Activated CD8-positive, alpha-beta T cell treated with anti-CD3 and anti-CD28 coated beads, Interleukin-2, amount 10 ng/mL, durations not matched to agents 7 days and 5 days (primary cell): ENCODE results near the gene TOM1. TPM values are rescaled to one million over a fixed set of nuclear protein-coding genes. Genes with fewer than 3 reads are reported as not detected.
A peak's percentile ranks its signal among the peaks of the same experiment; 100 is the strongest.

Experiments used
- ATAC-seq: fragments of 150-1000 bp; cut with Tn5 transposase; one replicate; pipeline ENCODE4 v1.10.0; 2021; ENCODE audit warnings: moderate library complexity
- CTCF ChIA-PET: fragments of 350-600 bp; sonication (Branson Sonifier 250); formaldehyde crosslinking; loops from one replicate; lab custom pipeline; 2021; ENCODE audit warnings: antibody characterized with exemption; lab: Charles Lee
- POLR2A ChIA-PET: fragments of 350-600 bp; sonication (Branson Sonifier 250); formaldehyde crosslinking; loops from one replicate; lab custom pipeline; 2021; ENCODE audit warnings: antibody characterized with exemption; lab: Charles Lee
- DNase-seq: peaks from one replicate; pipeline ENCODE4 v3.0.0-alpha.2; 2020
- H3K27ac Mint-ChIP-seq: one replicate; pipeline ENCODE4 v1.8.0; 2021; ENCODE audit warnings: mild to moderate bottlenecking, mixed read lengths
- H3K27me3 Mint-ChIP-seq: one replicate; pipeline ENCODE4 v1.8.0; 2021; ENCODE audit warnings: low read depth, mixed read lengths
- H3K36me3 Mint-ChIP-seq: one replicate; pipeline ENCODE4 v1.8.0; 2021; ENCODE audit warnings: low read depth, mixed read lengths
- H3K4me1 Mint-ChIP-seq: one replicate; pipeline ENCODE4 v1.8.0; 2021; ENCODE audit warnings: low read depth, mixed read lengths
- H3K4me3 Mint-ChIP-seq: one replicate; pipeline ENCODE4 v1.8.0; 2021; ENCODE audit warnings: mild to moderate bottlenecking, mixed read lengths
- H3K9me3 Mint-ChIP-seq: one replicate; pipeline ENCODE4 v1.8.0; 2022; ENCODE audit warnings: mixed read lengths; ENCODE audit not compliant: insufficient read depth
- total RNA-seq, 2 experiments: library from RNA; stranded (reverse); gene quantifications; one replicate each; pipeline ENCODE4 v1.2.3, GENCODE V29; 2021

Gene TOM1
- total RNA-seq, 2 experiments from 2014 or later: 17.8 to 22.3 TPM

DNA sequence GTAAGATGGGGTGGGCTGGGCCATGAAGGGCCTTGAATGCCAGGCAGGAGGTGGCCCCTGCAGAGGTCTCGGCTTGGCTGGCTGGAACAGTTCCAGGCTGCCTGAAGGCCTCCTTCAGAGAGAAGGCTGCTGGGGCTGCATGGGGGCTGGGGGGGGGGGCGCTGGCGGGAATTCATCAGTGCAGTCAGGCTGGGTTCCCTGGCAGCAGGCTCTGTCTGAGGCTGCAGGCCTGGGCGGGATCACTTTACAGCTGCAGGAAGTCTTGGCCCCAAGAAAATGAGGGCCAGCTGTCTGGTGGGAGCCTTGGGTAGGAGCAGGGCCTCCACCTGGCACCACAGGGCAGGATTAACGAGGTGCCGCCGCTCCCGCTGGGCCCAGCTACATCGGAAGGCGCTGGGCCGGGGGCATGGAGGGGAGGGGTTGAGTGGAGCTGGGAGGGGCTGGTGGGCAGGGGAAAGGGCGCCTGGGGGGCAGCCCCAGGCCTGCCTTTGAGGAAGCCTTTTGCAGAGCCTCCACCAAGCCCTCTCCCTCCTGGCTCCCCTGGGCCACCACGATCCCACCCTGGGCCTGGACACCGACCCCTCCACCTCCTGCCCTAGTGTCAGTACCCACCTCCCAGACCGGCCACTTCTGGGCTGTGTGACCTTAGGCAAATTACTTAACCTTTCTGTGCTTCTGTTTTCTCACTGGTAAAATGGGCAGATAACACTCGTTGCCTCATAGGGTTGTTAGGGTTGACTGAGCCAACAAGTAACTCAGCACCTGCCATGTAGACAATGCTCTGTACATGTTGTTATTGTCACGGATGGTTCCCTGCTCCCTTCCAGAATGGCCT lies 50.2 kb downstream of the TOM1 start:
- Mint-ChIP-seq H3K4me1 (peaks cover 28% of the 10 kb centered on the region), H3K36me3 (no peaks in the 10 kb centered on the region), H3K27ac (no peak overlapping the region), H3K4me3 (no peak overlapping the region), H3K27me3 (peaks cover 6% of the 10 kb centered on the region), H3K9me3 (no peaks in the 10 kb centered on the region)
- DNase-seq: no peak
- CTCF ChIA-PET: interaction anchor here (1.2 to 5.9 kb wide), 7 partner anchors 9 to 775 kb away, joined by 4 to 31 read pairs (median 8); no protein-coding TSS in a partner anchor
- POLR2A ChIA-PET: interaction anchor here (1.3 kb wide), 1 partner anchor 59 kb away, joined by 3 read pairs; no protein-coding TSS in a partner anchor
- no peak for ATAC-seq

- Mint-ChIP-seq H3K4me3 (peak overlapping the region; percentile 76), H3K36me3 (no peaks in the 10 kb centered on the region), H3K27ac (peak overlapping the region; percentile 57), H3K4me1 (peaks cover 28% of the 10 kb centered on the region), H3K27me3 (peaks cover 6% of the 10 kb centered on the region), H3K9me3 (no peaks in the 10 kb centered on the region)
- POLR2A ChIA-PET: interaction anchor here (1.3 to 2.3 kb wide), 2 partner anchors 59 to 93 kb away, joined by 3 to 6 read pairs; partner anchors contain the start of gene HMGXB4
- peak; percentile 94 for DNase-seq
- peak; percentile 94 for ATAC-seq
- CTCF ChIA-PET: interaction anchor here (0.6 to 5.9 kb wide), 30 partner anchors 9 to 774 kb away, joined by 3 to 31 read pairs (median 4); partner anchors contain the start of gene TOM1
Observed at GRCh38 chr22:35350539-35351503, 51.1 kb downstream of the TOM1 start.

- Mint-ChIP-seq H3K27me3 (peaks cover 6% of the 10 kb centered on the region), H3K4me3 (no peak overlapping the region), H3K27ac (peak overlapping the region; percentile 81), H3K9me3 (no peaks in the 10 kb centered on the region), H3K4me1 (peaks cover 28% of the 10 kb centered on the region), H3K36me3 (no peaks in the 10 kb centered on the region)
- DNase-seq (peak; percentile 61), ATAC-seq (peak; percentile 37)
- POLR2A ChIA-PET: interaction anchor here (2.3 kb wide), 1 partner anchor 95 kb away, joined by 6 read pairs; the partner anchor contains the start of gene HMGXB4
- CTCF ChIA-PET: interaction anchor here (0.6 to 5.9 kb wide), 8 partner anchors 23 to 275 kb away, joined by 3 to 31 read pairs (median 3); no protein-coding TSS in a partner anchor
Observed at GRCh38 chr22:35352214-35353111, 52.8 kb downstream of the TOM1 start.

DNA sequence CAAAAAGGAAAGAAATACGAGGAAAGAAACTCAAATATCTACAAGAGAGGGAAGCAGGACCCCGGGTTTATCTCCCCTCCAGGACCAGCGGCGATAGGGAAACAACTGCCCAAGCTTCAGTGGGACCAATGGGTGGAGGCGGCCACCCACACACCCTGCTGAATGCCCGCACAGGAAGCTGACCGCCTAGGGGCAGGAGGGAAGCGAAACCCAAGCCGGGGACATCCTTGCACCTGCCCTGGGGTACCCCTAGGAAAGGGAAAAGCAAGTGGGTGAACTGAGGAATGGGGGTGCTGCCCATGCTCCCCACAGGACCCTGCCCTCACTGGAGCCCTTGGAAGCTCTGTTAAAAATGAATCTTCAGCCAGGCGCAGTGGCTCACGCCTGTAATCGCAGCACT lies 53.6 kb downstream of the TOM1 start:
- Mint-ChIP-seq H3K4me3 (no peak overlapping the region), H3K9me3 (no peaks in the 10 kb centered on the region), H3K27me3 (peaks cover 6% of the 10 kb centered on the region), H3K4me1 (peaks cover 31% of the 10 kb centered on the region), H3K27ac (no peak overlapping the region), H3K36me3 (no peaks in the 10 kb centered on the region)
- DNase-seq (no peak), ATAC-seq (no peak)
- ChIA-PET POLR2A (interaction anchor here (2.3 kb wide), 1 partner anchor 96 kb away, joined by 6 read pairs; the partner anchor contains the start of gene HMGXB4), CTCF (interaction anchor here (1.2 to 5.9 kb wide), 2 partner anchors 26 to 230 kb away, joined by 3 to 31 read pairs; no protein-coding TSS in a partner anchor)

DNA sequence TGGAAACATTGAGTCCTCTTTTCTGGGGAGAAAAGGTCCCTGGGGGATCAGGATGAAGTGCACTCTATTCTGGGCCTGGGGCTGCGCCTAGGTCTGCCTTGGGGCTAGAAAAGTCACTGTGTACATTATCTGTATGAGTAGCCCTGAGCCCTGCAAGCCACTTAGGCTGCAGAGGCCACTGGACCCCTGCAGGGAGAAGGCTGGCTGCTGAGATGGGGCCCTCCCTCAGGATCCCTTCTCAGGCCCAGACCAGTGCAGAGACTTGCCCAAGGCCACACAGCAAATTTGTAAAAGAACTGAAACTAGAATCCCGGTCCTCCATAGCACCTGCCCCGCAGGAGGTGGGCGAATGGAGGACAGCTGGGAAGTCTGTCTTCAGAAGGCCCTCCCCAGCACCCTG lies 54.4 kb downstream of the TOM1 start:
- Mint-ChIP-seq H3K27ac (no peak overlapping the region), H3K4me1 (peaks cover 31% of the 10 kb centered on the region), H3K9me3 (no peaks in the 10 kb centered on the region), H3K27me3 (peaks cover 6% of the 10 kb centered on the region), H3K36me3 (no peaks in the 10 kb centered on the region), H3K4me3 (no peak overlapping the region)
- ChIA-PET POLR2A (no interaction called here), CTCF (no interaction called here)
- no peak for ATAC-seq
- no peak for DNase-seq

DNA sequence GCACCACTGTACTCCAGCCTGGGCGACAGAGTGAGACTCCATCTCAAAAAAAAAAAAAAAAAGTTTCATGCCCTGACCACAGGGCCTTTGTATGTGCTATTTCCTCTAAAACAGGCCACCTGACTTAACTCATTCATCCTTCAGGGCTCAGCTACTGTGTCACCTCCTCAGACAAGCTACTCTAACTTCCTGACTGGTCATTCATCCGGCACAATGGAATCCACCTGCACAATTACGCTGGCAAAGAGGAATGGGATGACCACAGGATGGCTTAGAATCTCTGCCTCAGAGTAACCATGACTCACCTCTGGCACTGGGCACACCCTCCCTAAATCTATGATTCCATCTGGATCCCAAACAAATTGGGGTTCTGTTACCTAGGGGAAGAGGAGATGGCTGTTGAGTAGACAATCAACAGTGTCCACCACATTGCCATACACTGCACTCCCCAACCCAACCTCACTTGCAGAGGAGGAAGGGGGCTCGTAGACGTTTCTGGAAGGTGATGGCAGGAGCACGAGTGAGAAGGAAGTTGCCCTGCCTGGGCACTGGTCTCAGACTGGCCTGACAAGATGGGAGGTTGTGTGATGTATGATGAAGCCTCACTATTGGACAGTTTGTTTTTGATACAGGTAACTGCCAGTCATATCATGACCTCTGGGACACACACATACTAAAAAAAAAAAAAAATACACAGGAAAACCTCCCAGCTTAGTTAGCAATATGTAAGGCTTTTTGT lies 58.4 kb downstream of the TOM1 start:
- DNase-seq: no peak
- CTCF ChIA-PET: interaction anchor here (1.2 kb wide), 1 partner anchor 127 kb away, joined by 3 read pairs; no protein-coding TSS in a partner anchor
- POLR2A ChIA-PET: no interaction called here
- Mint-ChIP-seq H3K4me3 (no peak overlapping the region), H3K27me3 (peaks cover 4% of the 10 kb centered on the region), H3K4me1 (peaks cover 6% of the 10 kb centered on the region), H3K9me3 (no peaks in the 10 kb centered on the region), H3K36me3 (no peaks in the 10 kb centered on the region), H3K27ac (no peak overlapping the region)
- ATAC-seq: no peak

DNA sequence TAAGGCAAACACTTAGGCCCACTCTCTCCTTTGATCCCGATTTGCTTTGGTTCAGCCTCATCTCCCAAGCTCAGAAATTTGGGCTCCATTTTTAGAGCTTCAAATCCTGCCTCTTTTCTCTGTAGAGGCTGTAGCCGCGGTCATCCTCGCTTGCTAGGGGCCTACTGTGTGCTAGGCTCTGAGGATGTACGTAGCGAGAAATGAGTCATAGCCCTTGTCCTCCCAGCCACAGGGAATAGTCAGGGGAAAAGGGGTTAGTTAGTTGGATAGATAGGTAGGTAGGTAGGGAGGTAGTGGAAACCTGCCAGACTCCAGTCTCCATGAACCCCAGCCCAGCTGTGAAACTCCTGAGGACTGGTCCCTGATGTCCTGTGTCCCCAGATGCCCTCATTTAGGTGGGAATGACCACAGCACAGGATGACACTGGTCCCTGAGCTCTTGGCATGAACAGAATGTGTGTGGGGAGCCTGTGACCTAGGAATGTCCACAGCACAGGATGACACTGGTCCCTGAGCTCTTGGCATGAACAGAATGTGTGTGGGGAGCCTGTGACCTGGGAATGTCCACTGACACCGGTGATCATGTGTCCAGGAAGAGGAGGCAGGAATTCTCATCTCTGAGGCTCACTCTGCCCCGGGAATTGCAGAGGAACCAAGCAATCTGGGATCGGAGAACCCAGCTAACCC lies 59.8 kb downstream of the TOM1 start:
- H3K4me1 Mint-ChIP-seq: peaks cover 3% of the 10 kb centered on the region
- H3K4me3 Mint-ChIP-seq: no peak overlapping the region
- H3K27me3 Mint-ChIP-seq: peaks cover 4% of the 10 kb centered on the region
- no peak overlapping the region for H3K27ac Mint-ChIP-seq
- ATAC-seq (no peak), DNase-seq (no peak)
- POLR2A ChIA-PET: no interaction called here
- no peaks in the 10 kb centered on the region for H3K36me3 Mint-ChIP-seq
- no peaks in the 10 kb centered on the region for H3K9me3 Mint-ChIP-seq
- CTCF ChIA-PET: interaction anchor here (0.8 to 1.2 kb wide), 2 partner anchors 8 to 128 kb away, joined by 3 read pairs; no protein-coding TSS in a partner anchor

DNA sequence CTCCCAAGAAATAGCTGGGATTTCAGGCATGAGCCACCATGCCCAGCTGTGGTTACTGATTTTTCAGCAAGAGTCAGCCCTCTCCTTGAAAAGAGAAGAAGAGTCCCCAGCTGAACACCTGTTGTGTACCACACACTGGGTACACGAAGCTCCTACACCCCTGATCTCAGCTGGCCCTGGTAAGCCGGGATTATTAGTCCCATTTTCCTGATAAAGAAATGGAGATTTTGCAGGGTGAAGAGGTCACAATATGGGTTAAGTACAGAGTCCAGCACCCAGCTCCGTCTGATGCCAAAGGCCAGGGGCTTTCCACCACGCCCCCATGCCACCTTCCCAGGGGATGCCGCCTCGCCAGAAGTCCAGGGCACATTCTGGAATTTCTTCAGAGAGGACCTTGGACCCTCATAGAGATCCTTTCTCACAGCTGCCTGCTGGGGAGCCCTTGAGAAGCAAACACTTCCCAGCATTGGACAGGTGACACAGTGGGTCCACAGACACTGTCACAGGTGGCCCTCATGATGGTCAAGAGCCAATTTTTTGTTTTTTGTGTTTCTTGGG lies 61.4 kb downstream of the TOM1 start:
- no peak for DNase-seq
- no peak overlapping the region for H3K4me3 Mint-ChIP-seq
- H3K27me3 Mint-ChIP-seq: peaks cover 8% of the 10 kb centered on the region
- H3K36me3 Mint-ChIP-seq: no peaks in the 10 kb centered on the region
- H3K27ac Mint-ChIP-seq: no peak overlapping the region
- ATAC-seq: no peak
- POLR2A ChIA-PET: no interaction called here
- H3K9me3 Mint-ChIP-seq: no peaks in the 10 kb centered on the region
- peaks cover 3% of the 10 kb centered on the region for H3K4me1 Mint-ChIP-seq
- CTCF ChIA-PET: no interaction called here

DNA sequence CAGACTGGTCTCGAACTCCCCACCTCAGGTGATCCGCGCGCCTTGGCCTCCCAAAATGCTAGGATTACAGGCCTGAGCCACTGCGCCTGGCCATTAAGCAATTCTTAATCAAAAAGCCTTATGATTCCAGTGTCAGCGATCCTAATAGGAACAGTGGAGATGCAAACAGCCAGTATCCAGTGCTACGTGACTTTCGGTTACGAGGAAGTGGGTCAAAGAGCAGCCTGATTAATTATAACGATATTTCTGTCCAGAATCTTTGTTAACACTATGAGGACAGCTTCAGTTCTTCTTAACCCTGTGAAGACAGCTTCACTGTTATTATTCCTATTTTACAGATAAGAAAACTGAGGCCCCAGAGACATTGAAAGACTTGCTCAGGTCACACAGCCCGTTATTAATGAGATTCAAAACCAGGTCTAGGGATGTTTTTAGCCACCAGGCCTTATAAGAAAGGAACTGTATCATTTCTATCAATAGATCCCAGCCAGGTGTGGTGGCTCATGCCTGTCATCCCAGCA lies 63.9 kb downstream of the TOM1 start:
- ChIA-PET CTCF (no interaction called here), POLR2A (no interaction called here)
- Mint-ChIP-seq H3K9me3 (no peaks in the 10 kb centered on the region), H3K4me3 (no peak overlapping the region), H3K27me3 (peaks cover 15% of the 10 kb centered on the region), H3K4me1 (no peaks in the 10 kb centered on the region), H3K36me3 (no peaks in the 10 kb centered on the region), H3K27ac (no peak overlapping the region)
- DNase-seq: no peak
- no peak for ATAC-seq
